SU-DHL-6 (cell line): Measurements from ENCODE around the gene AGXT2.

Experiments used
- CTCF ChIP-seq: fragments of 200-600 bp; sonication (generic); IDR thresholded peaks from one replicate; pipeline ENCODE4 v1.5.1; 2017; ENCODE audit warnings: antibody characterized with exemption, mild to moderate bottlenecking, low read length, moderate library complexity; ENCODE audit not compliant: insufficient read depth, poor library complexity, severe bottlenecking
- EZH2phosphoT487 ChIP-seq: fragments of 200-600 bp; sonication (generic), shearing (Covaris generic); conservative IDR thresholded peaks from 2 replicates; pipeline ENCODE4 v1.6.1; 2018; ENCODE audit warnings: mild to moderate bottlenecking, antibody characterized with exemption, low read length, moderate library complexity, mixed read lengths

GRCh38 chr5:35091704-35092103, 44.0 kb upstream of the AGXT2 start:
- TF ChIP-seq CTCF (no peak), EZH2phosphoT487 (no peak)
